ENCODE data around the gene SDHAF3.
"Not testable (repeated sequence)": the region's sequence is repeated elsewhere in the genome, so short reads cannot be mapped to it uniquely, and the experiment has no call there.

SDHAF3 gene

GRCh38 chr7:97149843-97150242, 32.3 kb downstream of the SDHAF3 start:
- H3K27ac ChIP-seq = no peak overlapping the region
- H3K4me1 ChIP-seq = no peaks in the 10 kb centered on the region
- no peak overlapping the region for H3K4me3 ChIP-seq
- intact Hi-C loops (cut with DNase I; ENCODE audit: low total_unique reads) = no loop called here
- no peaks in the 10 kb centered on the region for H3K9me3 ChIP-seq
- DNase-seq = no peak
- H3K27me3 ChIP-seq = no peaks in the 10 kb centered on the region
- no peak for TF ChIP-seq CTCF (IDR thresholded peaks at IDR 0.05)
- H3K36me3 ChIP-seq = no peaks in the 10 kb centered on the region

- H3K9me3 ChIP-seq = no peaks in the 10 kb centered on the region
- H3K4me3 ChIP-seq = no peak overlapping the region
- H3K27me3 ChIP-seq = no peaks in the 10 kb centered on the region
- intact Hi-C loops (cut with DNase I; ENCODE audit: low total_unique reads) = no loop called here
- DNase-seq = no peak
- peaks cover 0 to 9% (median 9%) of the 10 kb centered on the region in 3 donors for H3K36me3 ChIP-seq
- TF ChIP-seq CTCF (IDR thresholded peaks at IDR 0.05) = no peak
- H3K4me1 ChIP-seq = no peaks in the 10 kb centered on the region
- H3K27ac ChIP-seq = no peak overlapping the region
These were observed 38.5 kb downstream of the SDHAF3 start for GRCh38 chr7:97155897-97156418.

GRCh38 chr7:97159984-97160383, 42.5 kb downstream of the SDHAF3 start:
- H3K9me3 ChIP-seq; H3K36me3 ChIP-seq; intact Hi-C loops (cut with DNase I; ENCODE audit: low total_unique reads); H3K4me1 ChIP-seq; H3K27ac ChIP-seq; H3K4me3 ChIP-seq; DNase-seq; H3K27me3 ChIP-seq: not testable (repeated sequence)

- H3K4me1 ChIP-seq; H3K36me3 ChIP-seq; H3K27me3 ChIP-seq; H3K9me3 ChIP-seq; H3K27ac ChIP-seq; intact Hi-C loops (cut with DNase I; ENCODE audit: low total_unique reads); DNase-seq; H3K4me3 ChIP-seq: not testable (repeated sequence)
These were observed 44.1 kb downstream of the SDHAF3 start for GRCh38 chr7:97161609-97162008.

- no peaks in the 10 kb centered on the region for H3K9me3 ChIP-seq
- H3K36me3 ChIP-seq = no peaks in the 10 kb centered on the region
- no peaks in the 10 kb centered on the region for H3K4me1 ChIP-seq
- no peak for DNase-seq
- H3K27ac ChIP-seq = no peak overlapping the region
- H3K27me3 ChIP-seq = no peaks in the 10 kb centered on the region
- no peak overlapping the region for H3K4me3 ChIP-seq
- TF ChIP-seq CTCF (IDR thresholded peaks at IDR 0.05) = no peak
- intact Hi-C loops (cut with DNase I; ENCODE audit: low total_unique reads) = no loop called here
These were observed 48.8 kb downstream of the SDHAF3 start for GRCh38 chr7:97166308-97166707.

- intact Hi-C loops (cut with DNase I; ENCODE audit: low total_unique reads) = no loop called here
- DNase-seq = no peak
- no peaks in the 10 kb centered on the region for H3K36me3 ChIP-seq
- no peaks in the 10 kb centered on the region for H3K9me3 ChIP-seq
- H3K27me3 ChIP-seq = no peaks in the 10 kb centered on the region
- no peak overlapping the region for H3K27ac ChIP-seq
- TF ChIP-seq CTCF (IDR thresholded peaks at IDR 0.05) = no peak
- H3K4me3 ChIP-seq = no peak overlapping the region
- H3K4me1 ChIP-seq = no peaks in the 10 kb centered on the region
These were observed 49.7 kb downstream of the SDHAF3 start for GRCh38 chr7:97167176-97167575.

- H3K27ac ChIP-seq = no peak overlapping the region
- no peaks in the 10 kb centered on the region for H3K36me3 ChIP-seq
- no peak overlapping the region for H3K4me3 ChIP-seq
- no peaks in the 10 kb centered on the region for H3K4me1 ChIP-seq
- H3K9me3 ChIP-seq = no peaks in the 10 kb centered on the region
- intact Hi-C loops (cut with DNase I; ENCODE audit: low total_unique reads) = no loop called here
- no peak for TF ChIP-seq CTCF (IDR thresholded peaks at IDR 0.05)
- no peaks in the 10 kb centered on the region for H3K27me3 ChIP-seq
- DNase-seq = no peak
These were observed 50.3 kb downstream of the SDHAF3 start for GRCh38 chr7:97167749-97168148.
